OCI-LY1 (cell line): ENCODE results near the gene STAT5B.

ENCODE experiments used
- H2AFZ ChIP-seq: fragments of 200-600 bp; sonication (generic), shearing (Covaris generic); 2 replicates; pipeline ENCODE4 v1.6.0; 2014; ENCODE audit warnings: antibody characterized with exemption, mild to moderate bottlenecking, low read length
- H3F3A ChIP-seq: fragments of 200-600 bp; sonication (generic), shearing (Covaris generic); 2 replicates; pipeline ENCODE4 v1.6.0; 2014; ENCODE audit warnings: mild to moderate bottlenecking, antibody characterized with exemption, low read length, moderate library complexity; ENCODE audit not compliant: insufficient read depth
- H3K27ac ChIP-seq: fragments of 200-600 bp; sonication (generic); 2 replicates; pipeline ENCODE4 v1.5.1; 2014; ENCODE audit warnings: low read length, mixed run types, mild to moderate bottlenecking, low read depth; ENCODE audit not compliant: poor library complexity, severe bottlenecking
- H3K27me3 ChIP-seq: fragments of 200-600 bp; sonication (generic); 2 replicates; pipeline ENCODE4 v1.6.0; 2014; ENCODE audit warnings: antibody characterized with exemption, mild to moderate bottlenecking, low read length, moderate library complexity; ENCODE audit not compliant: insufficient read depth
- H3K36me3 ChIP-seq: fragments of 200-600 bp; sonication (generic); 2 replicates; pipeline ENCODE4 v1.6.1; 2014; ENCODE audit warnings: mild to moderate bottlenecking, antibody characterized with exemption, low read length, moderate library complexity, mixed read lengths; ENCODE audit not compliant: insufficient read depth
- H3K4me1 ChIP-seq: fragments of 200-600 bp; sonication (generic); 2 replicates; pipeline ENCODE4 v1.5.1; 2014; ENCODE audit warnings: mild to moderate bottlenecking, low read length, moderate library complexity; ENCODE audit not compliant: insufficient read depth, severe bottlenecking
- H3K4me2 ChIP-seq: fragments of 200-600 bp; sonication (generic), shearing (Covaris generic); 2 replicates; pipeline ENCODE4 v1.6.1; 2014; ENCODE audit warnings: low read length
- H3K4me3 ChIP-seq: fragments of 200-600 bp; sonication (generic); 2 replicates; pipeline ENCODE4 v1.5.1; 2014; ENCODE audit warnings: low read length, low read depth, mild to moderate bottlenecking, mixed read lengths; ENCODE audit not compliant: poor library complexity, severe bottlenecking
- H3K79me2 ChIP-seq: fragments of 200-600 bp; shearing (Covaris generic); 2 replicates; pipeline ENCODE4 v1.6.1; 2016; ENCODE audit warnings: mixed run types, low read length, mixed read lengths; ENCODE audit not compliant: insufficient read depth
- H3K9ac ChIP-seq: fragments of 200-600 bp; sonication (generic), shearing (Covaris generic); 2 replicates; pipeline ENCODE4 v1.6.1; 2014; ENCODE audit warnings: mild to moderate bottlenecking, low read length, mixed read lengths
- H3K9me2 ChIP-seq: fragments of 200-600 bp; sonication (generic), shearing (Covaris generic); 2 replicates; pipeline ENCODE4 v1.6.1; 2014; ENCODE audit warnings: low read depth, mild to moderate bottlenecking, low read length, mixed read lengths
- H3K9me3 ChIP-seq: fragments of 200-600 bp; shearing (Covaris generic); 2 replicates; pipeline ENCODE4 v1.6.1; 2014; ENCODE audit warnings: low read length, mixed read lengths
- H4K20me1 ChIP-seq: fragments of 200-600 bp; sonication (generic), shearing (Covaris generic); 2 replicates; pipeline ENCODE4 v1.6.0; 2016; ENCODE audit warnings: mild to moderate bottlenecking, low read length; ENCODE audit not compliant: insufficient read depth
- CTCF ChIP-seq: fragments of 200-600 bp; sonication (generic), shearing (Covaris generic); IDR thresholded peaks from 2 replicates; pipeline ENCODE4 v1.5.1; 2017; ENCODE audit warnings: mild to moderate bottlenecking, antibody characterized with exemption, low read length, moderate library complexity, mixed read lengths
- EZH2 ChIP-seq: fragments of 200-600 bp; sonication (generic), shearing (Covaris generic); IDR thresholded peaks from 2 replicates; pipeline ENCODE4 v1.8.0; 2017; ENCODE audit warnings: borderline replicate concordance, mixed run types, mild to moderate bottlenecking, antibody characterized with exemption, low read length, moderate library complexity, mixed read lengths

Gene STAT5B

GRCh38 chr17:42174126-42174783 is 101.9 kb downstream of the STAT5B start:
- Histone ChIP-seq H3K4me3 (no peak overlapping the region), H4K20me1 (no peaks in the 10 kb centered on the region), H3K27me3 (no peaks in the 10 kb centered on the region; the same call in 1 of the 2 replicates), H3F3A (no peaks in the 10 kb centered on the region), H3K9ac (no peak overlapping the region), H3K4me2 (no peak overlapping the region), H3K36me3 (no peaks in the 10 kb centered on the region), H3K27ac (no peak overlapping the region), H3K9me2 (no peaks in the 10 kb centered on the region), H3K4me1 (no peaks in the 10 kb centered on the region), H3K79me2 (no peaks in the 10 kb centered on the region), H2AFZ (no peak overlapping the region), H3K9me3 (no peaks in the 10 kb centered on the region)
- no peak for TF ChIP-seq EZH2
- TF ChIP-seq CTCF: no peak

- no peak overlapping the region for H3K27ac ChIP-seq
- no peaks in the 10 kb centered on the region for H3K9me2 ChIP-seq
- H3K27me3 ChIP-seq: no peaks in the 10 kb centered on the region; the same call in 1 of the 2 replicates
- no peak overlapping the region for H3K9ac ChIP-seq
- H4K20me1 ChIP-seq: no peaks in the 10 kb centered on the region
- no peaks in the 10 kb centered on the region for H3K36me3 ChIP-seq
- H3K4me3 ChIP-seq: no peak overlapping the region
- H3K79me2 ChIP-seq: no peaks in the 10 kb centered on the region
- H3K4me1 ChIP-seq: no peaks in the 10 kb centered on the region
- H3K9me3 ChIP-seq: no peaks in the 10 kb centered on the region
- no peaks in the 10 kb centered on the region for H3F3A ChIP-seq
- H2AFZ ChIP-seq: no peak overlapping the region
- TF ChIP-seq EZH2 (no peak), CTCF (no peak)
- no peak overlapping the region for H3K4me2 ChIP-seq
Observed at GRCh38 chr17:42171831-42172230, 104.4 kb downstream of the STAT5B start.

GRCh38 chr17:42169351-42169750 is 106.8 kb downstream of the STAT5B start:
- Histone ChIP-seq H3K27ac (no peak overlapping the region), H3K9me3 (no peaks in the 10 kb centered on the region), H3K4me2 (no peak overlapping the region)

More at GRCh38 chr17:42169351-42169750, 106.8 kb downstream of the STAT5B start:
- Histone ChIP-seq H3K79me2 (no peaks in the 10 kb centered on the region), H4K20me1 (no peaks in the 10 kb centered on the region), H3K27me3 (no peaks in the 10 kb centered on the region; the same call in 1 of the 2 replicates), H3K9ac (no peak overlapping the region), H3F3A (no peaks in the 10 kb centered on the region), H3K9me2 (no peaks in the 10 kb centered on the region), H2AFZ (no peak overlapping the region), H3K36me3 (no peaks in the 10 kb centered on the region), H3K4me3 (no peak overlapping the region), H3K4me1 (no peaks in the 10 kb centered on the region)
- no peak for TF ChIP-seq CTCF
- TF ChIP-seq EZH2: no peak
